ENCODE data around the gene ROBO4.
A peak's percentile ranks its signal among the peaks of the same experiment; 100 is the strongest.

ROBO4 gene

DNA sequence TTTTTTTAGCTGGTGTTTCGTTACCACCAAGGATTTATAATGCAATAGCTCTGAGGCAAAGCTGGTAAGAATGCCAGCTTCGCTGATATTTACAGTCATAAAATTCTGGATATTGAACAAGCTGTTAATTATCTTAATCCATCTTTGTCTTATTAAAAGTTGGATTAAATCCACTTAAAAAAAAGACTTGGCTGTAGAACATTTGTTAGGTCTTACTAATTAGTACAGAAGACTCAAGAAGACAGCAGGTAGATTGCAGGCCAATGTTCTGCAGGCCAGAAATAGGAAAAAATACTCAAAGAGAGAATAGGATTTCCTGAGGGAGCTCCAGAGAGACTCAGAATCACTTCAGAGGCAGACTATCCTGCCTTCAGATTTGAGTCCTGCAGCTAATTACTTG lies 7.5 kb downstream of the ROBO4 start:
- DNase-seq (ENCODE audit: low read depth in 2 of 2), result no peak

DNA sequence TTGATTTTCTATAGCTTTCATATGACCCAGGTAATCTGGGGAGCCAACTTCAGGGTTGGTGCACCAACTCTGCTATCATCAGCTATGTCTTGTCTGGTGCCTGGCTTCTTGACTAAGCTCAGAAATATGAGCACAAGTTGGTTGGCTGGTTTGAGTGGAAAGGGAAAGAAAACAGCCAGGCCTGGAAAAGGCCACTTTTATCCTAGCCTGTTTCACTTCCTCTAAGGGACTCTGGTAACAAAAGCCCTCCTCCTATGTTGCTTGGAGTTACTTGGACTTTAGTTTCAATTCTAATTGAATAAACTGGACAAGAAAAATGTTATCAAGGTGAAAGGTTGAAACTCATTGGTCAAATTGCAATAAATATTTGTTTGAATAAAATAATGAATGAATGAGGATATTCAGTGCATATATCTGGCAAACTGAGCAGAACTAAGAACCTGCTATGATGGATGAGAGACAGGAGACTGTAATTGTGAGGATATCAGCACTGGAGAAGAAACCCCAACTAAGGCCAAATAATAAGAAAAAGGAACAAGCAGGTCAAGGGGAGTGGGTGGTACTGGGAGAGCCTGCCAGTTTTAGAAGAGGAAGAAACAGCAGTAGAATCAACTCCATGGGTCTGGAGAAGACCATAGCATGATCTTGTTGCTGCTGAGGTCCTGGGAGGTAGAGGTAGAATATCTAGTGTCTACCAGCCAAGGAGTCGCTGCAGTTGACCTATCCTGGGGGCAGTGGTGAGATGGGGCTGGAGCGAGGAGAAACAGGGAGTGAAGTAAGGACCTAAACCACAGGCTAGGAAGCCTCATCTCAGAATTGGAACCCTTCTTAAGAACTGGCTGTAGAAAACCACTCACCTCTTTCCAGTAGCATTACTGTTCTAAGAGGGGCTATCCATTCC lies 8.2 kb downstream of the ROBO4 start:
- no peak for DNase-seq (ENCODE audit: low read depth in 2 of 2)

DNA sequence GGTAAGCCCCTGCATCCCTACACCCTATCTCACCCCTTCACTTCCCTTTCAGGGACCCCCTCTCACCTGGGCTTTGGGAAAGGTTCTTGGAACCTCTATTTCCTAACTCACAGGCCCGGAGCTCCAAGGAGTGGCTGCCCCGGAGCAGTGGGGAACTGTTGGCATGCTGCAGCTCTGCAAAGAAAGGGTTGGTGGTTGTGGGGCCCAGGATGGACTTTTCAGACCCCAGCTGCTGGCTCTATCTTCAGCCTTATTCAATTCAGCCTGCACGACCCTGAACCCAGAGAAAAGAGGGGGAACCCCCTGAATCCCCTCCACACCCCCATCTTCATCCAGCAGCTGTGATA lies 10.0 kb downstream of the ROBO4 start:
- DNase-seq (ENCODE audit: low read depth in 2 of 2), result no peak

DNA sequence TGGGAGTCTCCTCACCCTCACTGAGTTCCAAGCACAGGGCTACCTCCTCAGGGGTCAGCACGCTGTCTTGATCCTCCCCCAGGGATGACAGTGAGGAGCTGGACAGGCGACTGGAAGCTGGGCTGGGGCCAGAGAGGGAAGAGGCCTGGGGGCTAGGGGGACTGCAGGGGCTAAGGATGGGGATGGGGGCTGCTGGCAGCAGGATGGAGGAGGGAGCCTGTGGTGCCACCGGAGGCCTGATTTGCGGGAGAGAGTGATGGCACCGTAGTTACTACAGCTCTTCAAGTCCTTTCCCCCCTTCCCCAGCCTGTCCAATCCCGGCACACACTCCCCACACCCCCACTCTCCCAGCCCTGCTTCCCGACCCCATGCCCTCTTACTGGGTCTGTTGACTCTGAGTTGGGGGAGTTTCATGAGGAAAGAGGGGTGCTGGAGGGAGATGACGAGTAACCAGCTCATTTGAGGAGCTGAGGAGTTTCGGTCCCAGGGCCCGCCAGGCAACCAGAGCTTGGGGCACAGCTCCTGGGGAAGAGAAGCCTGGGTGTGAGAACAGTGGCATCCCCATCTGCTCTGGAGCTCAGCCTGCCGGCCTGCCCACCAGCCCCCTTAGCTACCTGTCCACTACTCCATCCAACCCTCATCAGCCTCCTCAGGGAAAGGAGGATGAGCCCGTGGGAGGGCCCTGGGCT lies 10.5 kb downstream of the ROBO4 start:
- no peak for DNase-seq (ENCODE audit: low read depth in 2 of 2)

DNA sequence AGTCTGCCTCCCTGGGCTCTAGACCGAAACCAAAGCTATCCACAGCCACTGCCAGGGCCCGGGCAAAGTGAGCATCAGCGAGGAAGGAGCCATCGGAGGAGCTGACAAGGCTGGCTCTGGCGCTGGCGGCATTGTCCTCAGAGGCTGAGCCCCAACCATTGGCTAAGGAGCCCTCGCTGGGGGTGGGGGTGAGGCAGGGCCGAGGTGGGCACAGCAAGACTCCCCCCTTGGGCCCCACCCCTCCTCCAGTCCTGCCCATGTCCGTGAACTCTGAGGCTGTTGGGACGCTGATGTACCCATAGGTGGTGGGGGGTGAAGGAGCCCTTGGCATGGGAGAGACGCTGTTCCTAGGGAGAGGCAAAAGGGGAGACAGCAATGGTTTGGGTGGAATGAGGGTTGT lies 11.2 kb downstream of the ROBO4 start:
- DNase-seq (ENCODE audit: low read depth in 2 of 2), result no peak

DNA sequence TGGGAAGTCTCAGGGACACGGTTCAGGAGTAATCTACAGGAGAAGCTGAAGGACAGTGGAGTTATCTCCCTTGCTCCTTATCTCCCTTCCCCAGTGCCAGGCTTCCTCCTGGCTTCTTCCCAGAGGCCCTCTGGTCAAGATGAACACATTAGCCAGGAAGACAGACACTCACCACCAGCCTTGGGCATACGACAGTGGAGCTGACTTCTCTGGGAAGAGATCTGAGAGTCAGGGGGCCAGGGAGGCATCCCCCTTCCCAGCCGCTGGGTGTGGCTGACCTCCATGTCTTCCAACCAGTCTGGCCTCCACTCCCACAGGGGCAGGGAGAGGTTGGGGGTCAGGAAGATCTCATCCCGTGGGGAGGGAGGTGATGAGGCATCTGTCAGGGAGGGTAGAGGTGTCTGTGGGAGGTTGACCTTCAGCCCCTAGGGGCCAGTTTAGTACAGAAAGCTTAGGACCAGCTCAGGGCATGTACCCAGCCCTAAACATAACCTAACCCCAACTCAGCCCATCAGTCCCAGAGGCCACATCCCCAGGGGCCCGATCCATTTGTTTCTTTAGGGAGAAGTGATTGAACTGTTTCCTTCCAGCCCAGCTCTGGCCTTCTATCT lies 12.7 kb downstream of the ROBO4 start:
- no peak for DNase-seq (ENCODE audit: low read depth in 2 of 2)

DNA sequence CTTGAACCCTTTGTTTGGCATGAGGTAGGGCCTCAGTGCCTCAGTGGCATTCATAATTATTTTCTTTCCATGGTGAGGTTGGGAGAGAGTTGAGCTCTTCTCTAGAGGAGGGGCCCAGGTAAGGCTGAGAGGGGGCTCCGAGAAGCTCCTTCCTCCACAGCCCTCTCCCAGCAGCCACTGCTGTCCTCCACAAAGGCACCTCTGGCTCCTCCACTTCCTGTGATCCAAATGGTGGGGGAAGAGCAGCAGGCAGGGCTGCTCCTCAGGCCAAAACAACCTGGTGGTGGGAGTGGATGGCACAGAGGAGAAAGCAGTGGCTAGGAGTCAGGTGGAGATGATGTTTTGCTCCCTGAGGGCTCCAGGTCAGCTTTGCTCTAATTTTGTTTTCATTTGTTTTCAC lies 13.3 kb downstream of the ROBO4 start:
- no peak for DNase-seq (ENCODE audit: low read depth in 2 of 2)

DNA sequence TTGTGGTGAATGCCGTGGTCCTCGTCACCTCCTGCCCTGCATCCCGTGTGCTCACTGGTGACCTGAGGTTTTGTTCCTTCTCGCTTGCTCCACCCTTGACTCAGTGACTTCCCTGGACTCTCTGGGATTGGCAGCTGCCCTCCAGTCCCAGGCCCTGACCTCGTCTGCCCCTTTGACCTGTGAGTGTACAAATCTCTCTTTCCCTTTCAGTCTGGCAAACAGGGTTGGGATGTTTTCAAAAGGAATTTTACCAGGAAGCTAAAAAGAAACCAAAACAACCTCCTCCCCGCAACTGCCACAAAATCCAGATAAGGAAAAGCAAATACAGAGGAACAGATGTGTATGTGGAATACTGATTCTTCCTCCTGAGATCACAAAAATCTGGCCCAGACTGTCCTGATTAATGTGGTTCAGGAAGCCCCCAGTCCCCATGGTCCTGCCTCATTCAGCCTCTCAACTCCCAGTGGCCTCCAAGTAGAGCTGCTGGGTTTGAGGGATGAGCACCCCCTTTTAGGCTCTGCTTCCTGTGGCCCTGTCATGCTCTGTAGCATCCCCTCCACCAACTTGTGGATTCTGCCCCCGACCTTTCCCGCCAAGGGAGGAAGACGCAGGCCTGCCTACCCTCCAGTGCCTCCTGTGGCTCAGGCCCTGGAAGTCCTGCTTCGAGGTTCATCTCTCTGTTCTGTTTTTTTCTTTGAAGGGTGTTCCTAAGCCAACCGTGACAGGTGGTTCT lies 15.2 kb downstream of the ROBO4 start:
- DNase-seq (ENCODE audit: low read depth in 2 of 2), result no peak

DNA sequence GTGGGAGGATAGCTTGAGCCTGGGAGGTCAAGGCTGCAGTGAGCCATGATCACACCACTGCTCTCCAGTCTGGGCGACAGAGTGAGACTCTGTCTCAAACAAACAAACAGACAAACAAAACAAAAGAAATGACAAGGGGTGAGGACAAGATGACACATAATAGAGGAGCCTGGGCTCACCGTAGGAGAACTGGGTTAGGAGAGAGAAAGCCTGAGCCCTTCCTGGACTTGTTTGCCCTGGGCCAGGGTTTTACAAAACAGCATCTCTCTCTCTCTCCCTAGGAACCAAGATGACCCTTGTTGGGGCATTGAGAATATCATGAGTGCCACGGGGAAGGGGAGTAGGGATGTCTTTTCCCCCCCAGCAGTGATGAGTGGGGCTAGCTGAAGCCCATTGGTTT lies 16.7 kb downstream of the ROBO4 start:
- DNase-seq (ENCODE audit: low read depth in 2 of 2), result no peak

DNA sequence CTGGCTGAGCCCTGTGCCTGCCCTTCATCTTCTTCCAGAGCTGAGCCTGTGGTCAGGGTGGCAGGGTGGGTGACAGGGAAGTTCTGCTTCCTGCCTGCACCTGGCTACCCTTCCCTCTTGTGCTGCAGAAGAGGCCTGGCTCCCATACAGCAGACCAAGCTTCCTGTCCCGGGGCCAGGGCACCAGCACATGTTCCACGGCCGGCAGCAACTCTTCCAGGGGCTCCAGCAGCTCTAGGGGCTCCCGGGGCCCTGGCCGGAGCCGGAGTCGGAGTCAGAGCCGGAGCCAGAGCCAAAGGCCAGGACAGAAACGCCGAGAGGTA lies 17.4 kb downstream of the ROBO4 start:
- DNase-seq (ENCODE audit: low read depth in 2 of 2), result no peak

DNA sequence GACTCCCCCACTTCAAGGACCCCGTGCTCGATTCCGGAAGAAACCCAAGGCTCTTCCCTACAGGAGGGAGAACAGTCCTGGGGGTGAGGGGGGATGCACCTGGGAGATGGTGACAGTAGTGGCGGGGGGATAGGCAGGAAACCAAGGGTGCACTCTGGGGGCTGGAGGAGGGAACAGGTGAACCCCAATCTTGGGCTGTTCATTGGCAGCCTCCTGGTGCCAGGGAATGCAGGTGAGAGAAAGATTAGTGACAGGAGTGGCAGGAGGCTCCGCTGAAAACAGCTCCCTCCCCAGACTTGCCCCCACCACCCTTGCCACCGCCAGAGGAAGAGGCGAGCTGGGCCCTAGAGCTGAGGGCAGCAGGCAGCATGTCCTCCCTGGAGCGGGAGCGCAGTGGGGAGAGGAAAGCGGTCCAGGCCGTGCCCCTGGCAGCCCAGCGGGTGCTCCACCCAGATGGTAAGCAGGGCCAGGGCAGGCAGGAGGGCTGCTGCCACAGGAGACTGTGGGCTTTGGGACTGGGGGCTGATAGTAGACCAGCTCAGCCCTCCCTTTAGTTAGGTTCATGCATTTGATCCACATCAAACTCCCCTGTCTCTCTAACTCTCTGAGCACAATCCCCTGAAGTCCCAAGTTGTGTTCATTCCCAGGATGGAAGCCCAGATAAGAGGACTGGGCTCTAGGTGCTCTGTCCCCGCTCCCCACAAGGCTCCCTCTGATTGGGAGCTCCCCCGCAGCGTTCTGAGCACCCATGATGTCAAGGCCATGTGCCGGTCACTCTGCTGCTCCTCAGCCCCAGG lies 18.0 kb downstream of the ROBO4 start:
- no peak for DNase-seq (ENCODE audit: low read depth in 2 of 2)

DNA sequence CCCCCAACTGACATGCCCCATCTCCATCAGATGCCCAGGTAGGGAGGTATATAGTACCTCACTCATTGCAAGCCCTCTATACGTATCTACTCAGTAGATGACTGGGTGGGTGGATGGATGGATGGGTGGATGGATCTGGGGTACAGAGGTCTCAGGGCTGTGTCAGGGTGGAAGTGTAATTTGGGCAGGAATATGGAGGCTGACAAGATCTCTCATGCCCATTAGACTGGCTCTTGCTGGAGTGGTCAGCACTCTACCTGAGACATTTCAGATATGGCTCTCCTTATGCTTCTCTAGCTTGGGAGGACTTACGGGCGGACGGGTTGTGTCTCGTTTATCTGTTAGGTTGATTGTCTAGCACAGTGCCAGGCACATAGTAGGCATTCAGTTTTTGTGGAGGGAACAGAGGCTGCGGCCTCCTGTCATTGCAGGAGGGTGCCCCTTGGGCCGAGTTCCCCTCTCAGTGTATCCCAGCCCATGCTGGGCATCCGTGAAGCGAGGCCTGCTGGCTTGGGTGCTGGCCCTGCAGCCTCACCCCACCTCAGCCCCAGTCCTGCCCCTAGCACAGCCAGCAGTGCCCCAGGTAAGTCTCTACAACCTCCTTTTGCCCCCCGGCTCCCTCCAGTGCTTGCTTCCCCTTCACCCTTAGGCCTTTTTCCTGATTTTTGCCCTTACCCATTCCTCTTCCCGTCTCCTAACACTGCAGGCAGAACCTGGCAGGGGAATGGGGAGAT lies 18.7 kb downstream of the ROBO4 start:
- DNase-seq (ENCODE audit: low read depth in 2 of 2), result no peak

DNA sequence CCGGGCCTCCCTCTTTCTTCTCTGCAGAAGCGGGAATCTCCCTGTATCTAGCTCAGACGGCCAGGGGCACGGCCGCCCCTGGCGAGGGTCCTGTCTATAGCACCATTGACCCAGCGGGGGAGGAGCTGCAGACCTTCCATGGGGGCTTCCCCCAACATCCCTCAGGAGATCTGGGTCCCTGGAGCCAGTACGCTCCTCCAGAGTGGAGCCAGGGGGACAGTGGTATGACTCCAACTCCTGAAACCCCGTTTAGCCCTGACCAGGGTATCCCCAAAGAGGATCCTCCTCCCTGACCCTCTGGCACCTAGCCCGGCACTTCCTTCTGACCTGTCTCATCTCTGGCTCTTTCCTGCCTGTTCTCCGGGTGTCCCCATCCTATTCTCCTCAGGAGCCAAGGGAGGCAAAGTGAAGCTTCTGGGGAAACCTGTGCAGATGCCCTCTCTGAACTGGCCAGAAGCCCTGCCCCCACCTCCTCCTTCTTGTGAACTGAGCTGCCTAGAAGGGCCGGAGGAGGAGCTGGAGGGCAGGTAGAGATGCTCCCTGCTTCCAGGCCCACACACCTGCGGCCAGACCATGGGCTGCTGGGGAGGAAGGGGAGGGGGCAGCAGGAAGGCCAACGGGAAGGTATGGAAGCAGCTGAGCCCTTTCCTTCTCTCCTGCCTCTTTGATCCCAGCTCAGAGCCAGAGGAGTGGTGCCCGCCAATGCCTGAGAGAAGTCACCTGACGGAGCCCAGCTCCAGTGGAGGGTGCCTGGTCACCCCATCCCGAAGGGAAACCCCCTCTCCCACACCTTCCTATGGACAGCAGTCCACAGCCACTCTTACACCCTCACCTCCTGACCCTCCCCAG lies 19.5 kb downstream of the ROBO4 start:
- no peak for DNase-seq (ENCODE audit: low read depth in 2 of 2)

DNA sequence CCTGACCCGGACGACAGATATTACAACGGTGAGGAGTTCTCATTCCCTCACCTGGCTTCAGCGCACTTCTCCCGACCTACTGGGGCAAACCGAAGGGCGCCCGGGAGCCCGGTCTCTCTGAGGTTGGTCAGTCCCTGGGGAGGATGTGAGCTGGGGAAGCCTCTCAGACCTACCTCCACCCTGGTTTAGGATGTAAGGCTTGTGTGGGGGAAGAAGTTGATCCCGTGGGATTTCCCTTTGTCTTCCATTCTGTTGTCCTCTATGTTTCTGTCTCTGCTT lies 20.1 kb downstream of the ROBO4 start:
- no peak for DNase-seq (ENCODE audit: low read depth in 2 of 2)

DNA sequence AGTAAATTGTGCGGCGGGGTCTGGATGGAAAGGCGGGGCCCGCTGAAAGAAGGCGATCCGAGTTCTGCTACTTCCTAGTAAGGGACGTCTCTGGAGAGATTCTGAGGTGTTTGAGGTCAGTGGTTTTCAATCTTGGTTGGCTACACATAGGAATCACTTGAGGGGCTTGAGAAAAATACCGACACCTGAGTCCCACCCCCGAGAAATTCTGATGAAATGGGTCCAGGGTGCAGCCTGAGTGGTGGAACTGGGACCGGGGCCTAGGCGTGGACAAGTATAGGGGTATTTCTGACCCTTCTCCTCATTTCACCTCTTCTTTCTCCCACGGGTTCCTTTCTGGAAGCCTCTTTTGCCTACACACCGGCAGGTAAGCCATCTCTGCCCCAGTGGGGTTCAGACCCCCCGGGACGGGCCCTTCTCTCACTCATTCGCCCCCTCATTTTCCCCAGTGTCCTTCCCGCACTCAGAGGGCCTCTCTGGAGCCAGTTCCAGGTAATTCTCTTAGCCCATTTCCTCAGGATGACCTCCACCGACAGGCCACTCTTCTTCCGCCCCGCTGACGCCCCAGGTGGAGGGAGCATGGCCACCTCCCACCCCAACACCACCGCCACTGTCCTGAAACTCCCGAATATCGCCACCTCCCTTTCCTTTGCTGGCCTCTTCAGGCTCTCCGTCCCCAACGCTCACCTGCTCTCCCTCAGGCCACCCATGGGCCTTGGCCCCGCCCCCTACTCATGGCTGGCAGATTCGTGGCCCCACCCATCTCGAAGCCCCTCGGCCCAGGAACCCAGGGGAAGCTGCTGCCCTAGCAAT lies 20.6 kb downstream of the ROBO4 start:
- no peak for DNase-seq (ENCODE audit: low read depth in 2 of 2)

DNA sequence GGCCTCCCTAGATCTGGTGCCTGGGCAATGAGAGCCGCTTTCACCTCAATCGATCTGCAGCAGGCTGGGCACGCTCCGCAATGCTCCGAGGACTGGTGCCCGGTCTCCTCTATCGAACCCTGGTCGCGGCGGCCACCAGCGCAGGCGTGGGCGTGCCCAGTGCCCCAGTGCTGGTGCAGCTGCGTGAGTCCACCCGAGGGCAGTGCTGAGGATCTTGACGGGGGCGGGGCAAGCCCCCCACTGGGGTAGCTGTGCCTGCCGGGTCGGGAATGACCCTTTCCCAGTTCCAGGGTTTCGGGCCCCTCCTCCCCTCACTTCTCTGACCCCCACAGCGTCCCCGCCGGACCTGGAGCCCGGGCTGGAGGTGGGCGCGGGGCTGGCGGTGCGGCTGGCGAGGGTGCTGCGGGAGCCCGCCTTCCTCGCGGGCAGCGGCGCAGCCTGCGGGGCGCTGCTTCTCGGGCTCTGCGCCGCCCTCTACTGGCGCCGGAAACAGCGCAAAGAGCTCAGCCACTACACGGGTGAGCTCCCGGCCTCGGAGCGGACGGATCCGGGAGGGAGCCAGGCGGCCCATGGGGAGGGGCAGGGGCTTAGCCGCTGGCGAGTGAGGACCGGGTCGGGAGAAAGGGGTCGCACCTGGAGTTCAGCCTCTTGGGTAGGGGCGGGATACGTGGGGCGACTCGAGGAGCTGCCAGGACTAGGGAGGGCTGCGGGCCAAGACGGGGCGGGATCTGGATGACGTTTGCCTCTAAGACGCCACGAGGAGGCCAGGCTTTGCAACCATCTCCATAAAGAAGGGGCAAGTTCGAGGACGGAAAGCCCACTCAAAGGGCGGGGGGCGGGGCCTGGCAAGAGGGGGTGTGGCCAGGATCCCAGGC lies 21.5 kb downstream of the ROBO4 start:
- DNase-seq (ENCODE audit: low read depth in 2 of 2), result peak; percentile 34 to 55

DNA sequence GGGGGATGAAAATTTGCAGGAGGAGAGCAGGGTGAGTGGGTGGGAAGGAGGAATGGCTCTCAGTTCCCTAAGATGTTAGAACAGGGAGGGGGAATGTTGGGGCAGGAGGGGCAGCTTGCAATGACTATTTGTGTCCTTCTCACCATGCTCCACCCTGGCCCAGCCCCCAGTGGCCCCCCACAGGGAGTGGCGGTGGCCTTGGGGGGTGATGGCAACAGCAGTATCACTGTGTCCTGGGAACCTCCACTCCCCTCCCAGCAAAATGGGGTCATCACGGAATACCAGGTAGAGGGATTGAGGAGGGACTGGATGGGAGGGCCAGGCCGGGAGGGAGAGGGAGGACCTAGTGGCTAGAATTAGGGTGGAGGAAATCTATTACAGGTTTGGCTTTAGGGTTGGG lies 22.3 kb downstream of the ROBO4 start:
- no peak for DNase-seq (ENCODE audit: low read depth in 2 of 2)

DNA sequence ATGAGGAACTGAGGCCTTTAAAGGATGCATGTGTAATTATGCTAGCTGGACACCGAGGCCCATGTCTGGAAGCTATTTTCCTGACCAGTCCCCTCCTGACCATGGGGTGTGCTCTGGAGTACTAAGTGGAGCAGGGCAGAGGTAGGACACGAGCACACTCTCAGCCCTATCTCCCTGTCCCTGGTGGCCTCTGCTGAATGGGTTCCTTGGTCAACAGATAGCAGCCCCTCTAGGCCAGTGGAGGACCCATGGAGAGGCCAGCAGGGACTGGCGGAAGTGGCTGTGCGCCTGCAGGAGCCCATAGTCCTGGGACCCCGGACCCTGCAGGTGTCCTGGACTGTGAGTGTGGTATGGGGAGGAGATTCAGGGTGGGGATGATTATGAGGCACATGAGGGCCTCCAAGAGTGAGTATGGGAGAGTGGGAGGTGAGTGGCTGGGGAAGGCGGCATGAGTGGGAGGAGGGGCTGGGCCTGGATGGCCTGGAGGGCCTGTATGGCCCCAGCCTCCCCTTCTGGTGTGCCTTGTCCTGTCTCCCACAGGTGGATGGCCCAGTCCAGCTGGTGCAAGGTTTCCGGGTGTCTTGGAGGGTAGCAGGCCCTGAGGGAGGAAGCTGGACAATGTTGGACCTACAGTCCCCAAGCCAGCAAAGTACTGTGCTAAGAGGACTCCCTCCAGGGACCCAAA lies 23.0 kb downstream of the ROBO4 start:
- DNase-seq (ENCODE audit: low read depth in 2 of 2), result no peak
